HCEC 1CT (cell line): Measurements from ENCODE around the gene C12orf42.
"Not testable (repeated sequence)": the region's sequence is repeated elsewhere in the genome, so short reads cannot be mapped to it uniquely, and the experiment has no call there.

Experiments
- DNase-seq: peaks from one replicate; pipeline ENCODE4 v3.0.0-alpha.2; 2017

Gene C12orf42

GRCh38 chr12:103494734-103495468, 867 bp downstream of the C12orf42 start:
- no peak for DNase-seq

- no peak for DNase-seq
These were observed 1.6 kb downstream of the C12orf42 start for GRCh38 chr12:103494051-103494733.

- no peak for DNase-seq
These were observed 2.6 kb downstream of the C12orf42 start for GRCh38 chr12:103493199-103493598.

- no peak for DNase-seq
These were observed 13.4 kb downstream of the C12orf42 start for GRCh38 chr12:103482365-103482764.

- DNase-seq: no peak
These were observed 20.7 kb downstream of the C12orf42 start for GRCh38 chr12:103475073-103475472.

- DNase-seq: no peak
These were observed 25.1 kb downstream of the C12orf42 start for GRCh38 chr12:103470664-103471063.

- DNase-seq: no peak
These were observed 26.0 kb downstream of the C12orf42 start for GRCh38 chr12:103469719-103470118.

- DNase-seq: no peak
These were observed 26.9 kb downstream of the C12orf42 start for GRCh38 chr12:103468837-103469236.

- DNase-seq: no peak
These were observed 33.1 kb downstream of the C12orf42 start for GRCh38 chr12:103462675-103463074.

- DNase-seq: no peak
These were observed 38.3 kb downstream of the C12orf42 start for GRCh38 chr12:103457471-103457870.

- no peak for DNase-seq
These were observed 39.8 kb downstream of the C12orf42 start for GRCh38 chr12:103456006-103456405.

- DNase-seq: no peak
These were observed 40.6 kb downstream of the C12orf42 start for GRCh38 chr12:103455020-103455763.

- no peak for DNase-seq
These were observed 50.8 kb downstream of the C12orf42 start for GRCh38 chr12:103444983-103445382.

GRCh38 chr12:103442822-103443221, 52.9 kb downstream of the C12orf42 start:
- DNase-seq: no peak

- no peak for DNase-seq
These were observed 53.6 kb downstream of the C12orf42 start for GRCh38 chr12:103442182-103442555.

- DNase-seq: no peak
These were observed 54.2 kb downstream of the C12orf42 start for GRCh38 chr12:103441437-103442181.

GRCh38 chr12:103434165-103435105, 61.3 kb downstream of the C12orf42 start:
- not testable (repeated sequence) for DNase-seq

- no peak for DNase-seq
These were observed 63.8 kb downstream of the C12orf42 start for GRCh38 chr12:103431950-103432349.

- DNase-seq: no peak
These were observed 64.4 kb downstream of the C12orf42 start for GRCh38 chr12:103431387-103431786.

GRCh38 chr12:103425674-103426073, 70.1 kb downstream of the C12orf42 start:
- DNase-seq: not testable (repeated sequence)

GRCh38 chr12:103424849-103425586, 70.8 kb downstream of the C12orf42 start:
- DNase-seq: not testable (repeated sequence)
